H9 (cell line): ENCODE measurements around the gene HHIP. TPM values are rescaled to one million over a fixed set of nuclear protein-coding genes. Genes with fewer than 3 reads are reported as not detected.

Source experiments
- DNase-seq: peaks from one replicate; pipeline ENCODE4 v3.0.0-alpha.2; 2017
- H2AFZ ChIP-seq: one replicate; pipeline ENCODE4 v1.6.1; 2013; ENCODE audit warnings: mild to moderate bottlenecking, low read length, control low read depth, moderate library complexity
- H2AK5ac ChIP-seq: 2 replicates; pipeline ENCODE4 v1.6.1; 2013; ENCODE audit warnings: low read length, control low read depth, mixed read lengths; ENCODE audit not compliant: insufficient read length
- H2BK120ac ChIP-seq: one replicate; pipeline ENCODE4 v1.6.1; 2013; ENCODE audit warnings: low read depth, mild to moderate bottlenecking, low read length, control low read depth, inconsistent platforms; ENCODE audit not compliant: poor library complexity, severe bottlenecking
- H2BK12ac ChIP-seq: 2 replicates; pipeline ENCODE4 v1.6.1; 2013; ENCODE audit warnings: low read length, control low read depth, mixed read lengths, low read depth; ENCODE audit not compliant: insufficient read length
- H2BK15ac ChIP-seq: 2 replicates; pipeline ENCODE4 v1.6.1; 2013; ENCODE audit warnings: low read depth, low read length, control low read depth
- H2BK20ac ChIP-seq: one replicate; pipeline ENCODE4 v1.6.1; 2013; ENCODE audit warnings: low read depth, mild to moderate bottlenecking, low read length, control low read depth, inconsistent platforms; ENCODE audit not compliant: poor library complexity, severe bottlenecking
- H2BK5ac ChIP-seq: 2 replicates; pipeline ENCODE4 v1.6.1; 2013; ENCODE audit warnings: low read length, control low read depth, mixed read lengths; ENCODE audit not compliant: insufficient read length
- H3K14ac ChIP-seq: 2 replicates; pipeline ENCODE4 v1.6.1; 2013; ENCODE audit warnings: low read length, control low read depth; ENCODE audit not compliant: insufficient read depth
- H3K18ac ChIP-seq: 2 replicates; pipeline ENCODE4 v1.6.1; 2013; ENCODE audit warnings: low read depth, mild to moderate bottlenecking, mixed read lengths, low read length, control low read depth; ENCODE audit not compliant: insufficient read length
- H3K23ac ChIP-seq: 2 replicates; pipeline ENCODE4 v1.6.1; 2013; ENCODE audit warnings: low read length, control low read depth, mixed read lengths, low read depth; ENCODE audit not compliant: insufficient read length
- H3K23me2 ChIP-seq: 2 replicates; pipeline ENCODE4 v1.6.1; 2013; ENCODE audit warnings: low read depth, mild to moderate bottlenecking, mixed read lengths, low read length, control low read depth; ENCODE audit not compliant: insufficient read length, poor library complexity, severe bottlenecking
- H3K27ac ChIP-seq: 2 replicates; pipeline ENCODE4 v1.5.1; 2013; ENCODE audit warnings: low read length, control low read depth, mixed read lengths, low read depth; ENCODE audit not compliant: insufficient read length
- H3K27me3 ChIP-seq: 2 replicates; pipeline ENCODE4 v1.6.1; 2013; ENCODE audit warnings: low read length, control low read depth, inconsistent platforms; ENCODE audit not compliant: insufficient read depth
- H3K4ac ChIP-seq: 2 replicates; pipeline ENCODE4 v1.6.1; 2013; ENCODE audit warnings: low read depth, mild to moderate bottlenecking, control low read depth, inconsistent platforms, low read length, moderate library complexity
- H3K4me1 ChIP-seq: 2 replicates; pipeline ENCODE4 v1.6.1; 2013; ENCODE audit warnings: low read length, control low read depth, inconsistent platforms; ENCODE audit not compliant: insufficient read depth
- H3K4me2 ChIP-seq: 2 replicates; pipeline ENCODE4 v1.6.1; 2013; ENCODE audit warnings: low read length, control low read depth, mixed read lengths; ENCODE audit not compliant: insufficient read length, insufficient read depth
- H3K56ac ChIP-seq: 2 replicates; pipeline ENCODE4 v1.6.1; 2013; ENCODE audit warnings: low read depth, mild to moderate bottlenecking, mixed read lengths, low read length, control low read depth; ENCODE audit not compliant: insufficient read length
- H3K79me1 ChIP-seq: 2 replicates; pipeline ENCODE4 v1.6.1; 2013; ENCODE audit warnings: low read depth, mild to moderate bottlenecking, moderate library complexity, low read length, control low read depth, inconsistent platforms; ENCODE audit not compliant: insufficient read depth, poor library complexity, severe bottlenecking
- H3K79me2 ChIP-seq: 2 replicates; pipeline ENCODE4 v1.6.1; 2013; ENCODE audit warnings: low read length, control low read depth, inconsistent platforms; ENCODE audit not compliant: insufficient read depth
- H3K9ac ChIP-seq: 2 replicates; pipeline ENCODE4 v1.6.1; 2013; ENCODE audit warnings: low read length, control low read depth, mixed read lengths; ENCODE audit not compliant: insufficient read length; ENCODE audit errors: extremely low read depth
- H3K9me3 ChIP-seq: one replicate; pipeline ENCODE4 v1.6.1; 2013; ENCODE audit warnings: low read depth, low read length, inconsistent platforms; ENCODE audit not compliant: control insufficient read depth
- H3T11ph ChIP-seq: one replicate; pipeline ENCODE4 v1.6.1; 2013; ENCODE audit warnings: mild to moderate bottlenecking, low read length, control low read depth, inconsistent platforms
- H4K20me1 ChIP-seq: one replicate; pipeline ENCODE4 v1.6.1; 2013; ENCODE audit not compliant: control insufficient read depth, insufficient read length, insufficient read depth
- H4K5ac ChIP-seq: 2 replicates; pipeline ENCODE4 v1.6.1; 2013; ENCODE audit warnings: low read depth, mild to moderate bottlenecking, mixed read lengths, low read length, control low read depth; ENCODE audit not compliant: insufficient read length
- H4K8ac ChIP-seq: replicated peaks from 2 replicates; pipeline ENCODE4 v1.6.1; 2013; ENCODE audit warnings: low read length, control low read depth, mixed read lengths, low read depth; ENCODE audit not compliant: insufficient read length
- H4K91ac ChIP-seq: 2 replicates; pipeline ENCODE4 v1.6.1; 2013; ENCODE audit warnings: low read depth, mild to moderate bottlenecking, moderate library complexity, mixed read lengths, low read length, control low read depth; ENCODE audit not compliant: insufficient read length
- H3K27ac Mint-ChIP-seq, 3 experiments: 2 replicates in 2 of 3; 3 replicates in 1 of 3; pipeline ENCODE4 v1.8.0; 2020 to 2021; ENCODE audit warnings: mixed read lengths in 3 of 3, mild to moderate bottlenecking in 1 of 3, moderate library complexity in 1 of 3
- H3K27me3 Mint-ChIP-seq: 2 replicates; pipeline ENCODE4 v1.8.0; 2021; ENCODE audit warnings: low read depth, mild to moderate bottlenecking, moderate library complexity, mixed read lengths
- H3K36me3 Mint-ChIP-seq, 3 experiments: 2 replicates in 2 of 3; 3 replicates in 1 of 3; pipeline ENCODE4 v1.8.0; 2020 to 2021; ENCODE audit warnings: low read depth in 3 of 3, mixed read lengths in 3 of 3; ENCODE audit not compliant: insufficient read depth in 1 of 3
- H3K4me1 Mint-ChIP-seq, 2 experiments: 2 replicates each; pipeline ENCODE4 v1.8.0; 2020; ENCODE audit warnings: mixed read lengths in 2 of 2
- H3K4me3 Mint-ChIP-seq, 2 experiments: 2 replicates in 1 of 2; 3 replicates in 1 of 2; pipeline ENCODE4 v1.8.0; 2020 to 2021; ENCODE audit warnings: mild to moderate bottlenecking in 2 of 2, mixed read lengths in 2 of 2, moderate library complexity in 1 of 2
- H3K9me3 Mint-ChIP-seq, 2 experiments: 2 replicates in 1 of 2; 3 replicates in 1 of 2; pipeline ENCODE4 v1.8.0; 2020; ENCODE audit warnings: mild to moderate bottlenecking in 2 of 2, mixed read lengths in 2 of 2, moderate library complexity in 1 of 2
- WGBS: extraction: QIAGEN DNeasy Blood & Tissue Kit; methylation state at CpG from one replicate; pipeline ENCODE4 v1.1.7; 2013; ENCODE audit warnings: missing lambda C conversion rate, low lambda C conversion rate, mixed read lengths; ENCODE audit not compliant: insufficient read length; ENCODE audit errors: extremely low coverage; 5-methylcytosine and 5-hydroxymethylcytosine counted together
- total RNA-seq: library from RNA; stranded (reverse); gene quantifications from 2 replicates; pipeline ENCODE4 v1.2.1, GENCODE V29; 2021
- TF ChIP-seq, protein P1 (sequence below): fragments of 200-600 bp; sonication (generic); conservative IDR thresholded peaks from 3 replicates; pipeline ENCODE4 v1.8.0; 2021; ENCODE audit warnings: antibody characterized with exemption, mild to moderate bottlenecking

The HHIP gene
- total RNA-seq, 1 experiment from 2014 or later, result 3.8 TPM

DNA sequence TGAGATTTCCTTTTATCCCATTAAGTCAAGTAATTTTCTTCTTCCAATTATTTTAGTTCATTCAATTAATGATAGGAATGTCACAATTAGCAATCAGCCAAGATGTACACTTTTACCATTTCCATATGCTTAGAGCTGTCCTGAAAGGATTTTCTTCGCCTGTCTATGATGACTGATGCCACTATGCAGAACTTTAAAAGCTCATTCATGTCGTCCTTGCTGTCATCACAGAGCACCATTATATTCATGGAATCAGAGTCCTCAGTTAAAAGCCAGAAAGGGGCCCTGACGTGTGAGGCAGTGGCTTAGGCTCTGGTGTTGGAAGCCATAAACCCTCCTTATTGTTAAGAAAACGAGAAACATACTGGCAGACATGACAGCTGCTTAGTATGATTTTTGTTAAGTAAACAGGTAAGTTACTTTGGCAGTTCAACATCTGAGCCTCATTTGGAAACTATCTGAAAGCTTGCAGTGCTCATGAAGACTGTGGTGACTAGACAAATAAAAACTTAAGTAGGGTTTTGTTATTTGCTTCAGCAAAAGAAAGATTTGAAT is 73.1 kb downstream of the HHIP start:
- no peak overlapping the region for H3K27ac ChIP-seq
- no peak overlapping the region for H2AK5ac ChIP-seq
- H2BK5ac ChIP-seq, result no peak overlapping the region
- Mint-ChIP-seq H3K9me3 (no peaks in the 10 kb centered on the region), H3K27me3 (no peaks in the 10 kb centered on the region), H3K27ac (no peak overlapping the region), H3K36me3 (no peaks in the 10 kb centered on the region), H3K4me3 (no peak overlapping the region), H3K4me1 (peaks cover 7 to 8% of the 10 kb centered on the region in 2 experiments)
- H3K79me1 ChIP-seq, result no peaks in the 10 kb centered on the region
- H3K4me2 ChIP-seq, result no peak overlapping the region
- WGBS, result no CpG with 5 or more reads among the region's 4 CpGs
- H2BK15ac ChIP-seq, result no peak overlapping the region
- H2AFZ ChIP-seq, result no peak overlapping the region
- no peak overlapping the region for H3K56ac ChIP-seq
- H3K23ac ChIP-seq, result no peak overlapping the region
- H2BK12ac ChIP-seq, result no peak overlapping the region
- no peaks in the 10 kb centered on the region for H4K20me1 ChIP-seq
- H3K9ac ChIP-seq, result no peak overlapping the region
- H3K79me2 ChIP-seq, result no peaks in the 10 kb centered on the region
- no peak overlapping the region for H3K4ac ChIP-seq
- H3K23me2 ChIP-seq, result no peaks in the 10 kb centered on the region
- H3K27me3 ChIP-seq, result no peaks in the 10 kb centered on the region
- no peak overlapping the region for H2BK120ac ChIP-seq
- no peak overlapping the region for H2BK20ac ChIP-seq
- no peak overlapping the region for H4K91ac ChIP-seq
- no peak overlapping the region for H4K5ac ChIP-seq
- no peak for DNase-seq
- H3K18ac ChIP-seq, result no peak overlapping the region
- no peaks in the 10 kb centered on the region for H3K9me3 ChIP-seq
- H3T11ph ChIP-seq, result no peak overlapping the region
- H3K4me1 ChIP-seq, result no peaks in the 10 kb centered on the region
- H4K8ac ChIP-seq, result no peak overlapping the region
- TF ChIP-seq, protein P1, sequence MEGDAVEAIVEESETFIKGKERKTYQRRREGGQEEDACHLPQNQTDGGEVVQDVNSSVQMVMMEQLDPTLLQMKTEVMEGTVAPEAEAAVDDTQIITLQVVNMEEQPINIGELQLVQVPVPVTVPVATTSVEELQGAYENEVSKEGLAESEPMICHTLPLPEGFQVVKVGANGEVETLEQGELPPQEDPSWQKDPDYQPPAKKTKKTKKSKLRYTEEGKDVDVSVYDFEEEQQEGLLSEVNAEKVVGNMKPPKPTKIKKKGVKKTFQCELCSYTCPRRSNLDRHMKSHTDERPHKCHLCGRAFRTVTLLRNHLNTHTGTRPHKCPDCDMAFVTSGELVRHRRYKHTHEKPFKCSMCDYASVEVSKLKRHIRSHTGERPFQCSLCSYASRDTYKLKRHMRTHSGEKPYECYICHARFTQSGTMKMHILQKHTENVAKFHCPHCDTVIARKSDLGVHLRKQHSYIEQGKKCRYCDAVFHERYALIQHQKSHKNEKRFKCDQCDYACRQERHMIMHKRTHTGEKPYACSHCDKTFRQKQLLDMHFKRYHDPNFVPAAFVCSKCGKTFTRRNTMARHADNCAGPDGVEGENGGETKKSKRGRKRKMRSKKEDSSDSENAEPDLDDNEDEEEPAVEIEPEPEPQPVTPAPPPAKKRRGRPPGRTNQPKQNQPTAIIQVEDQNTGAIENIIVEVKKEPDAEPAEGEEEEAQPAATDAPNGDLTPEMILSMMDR, result no peak
- no peak overlapping the region for H3K14ac ChIP-seq
